Measurements from ENCODE around the gene PLPPR2.

DNA sequence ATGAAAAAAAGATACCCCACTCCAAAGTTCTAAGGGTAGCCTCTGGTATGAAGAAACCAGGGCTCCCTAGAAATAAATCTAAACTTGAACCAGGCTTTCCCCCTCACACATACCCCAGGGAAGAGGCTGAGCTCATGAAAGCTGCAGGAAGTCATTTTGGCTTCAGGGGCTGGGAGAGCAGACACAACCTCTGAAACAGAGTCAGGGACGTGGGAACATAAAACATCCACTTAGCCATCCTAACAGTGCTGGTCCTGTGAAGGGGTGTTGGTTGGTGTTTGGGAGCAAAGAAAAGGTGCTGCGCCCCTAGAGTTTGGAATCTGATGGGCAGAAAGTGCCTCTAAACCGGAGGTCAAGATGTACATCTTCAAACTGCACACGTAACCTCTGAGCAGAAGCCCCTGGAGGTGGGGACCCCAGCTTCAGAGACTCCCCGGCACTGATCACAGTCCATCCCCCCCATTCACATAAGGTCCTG, 31.6 kb upstream of the PLPPR2 start:
- TF ChIP-seq CTCF (conservative IDR thresholded peaks at IDR 0.05; ENCODE audit: low read length) (no peak), EZH2phosphoT487 (IDR thresholded peaks at IDR 0.05; ENCODE audit: borderline replicate concordance) (no peak)

Measured in Loucy (cell line).